RKO (cell line): ENCODE data around the gene SMARCA4.
A peak's percentile ranks its signal among the peaks of the same experiment; 100 is the strongest.

Experiments used
- DNase-seq: peaks from one replicate; pipeline ENCODE4 v3.0.0-alpha.2; 2016; ENCODE audit warnings: low spot score

Gene SMARCA4

DNA sequence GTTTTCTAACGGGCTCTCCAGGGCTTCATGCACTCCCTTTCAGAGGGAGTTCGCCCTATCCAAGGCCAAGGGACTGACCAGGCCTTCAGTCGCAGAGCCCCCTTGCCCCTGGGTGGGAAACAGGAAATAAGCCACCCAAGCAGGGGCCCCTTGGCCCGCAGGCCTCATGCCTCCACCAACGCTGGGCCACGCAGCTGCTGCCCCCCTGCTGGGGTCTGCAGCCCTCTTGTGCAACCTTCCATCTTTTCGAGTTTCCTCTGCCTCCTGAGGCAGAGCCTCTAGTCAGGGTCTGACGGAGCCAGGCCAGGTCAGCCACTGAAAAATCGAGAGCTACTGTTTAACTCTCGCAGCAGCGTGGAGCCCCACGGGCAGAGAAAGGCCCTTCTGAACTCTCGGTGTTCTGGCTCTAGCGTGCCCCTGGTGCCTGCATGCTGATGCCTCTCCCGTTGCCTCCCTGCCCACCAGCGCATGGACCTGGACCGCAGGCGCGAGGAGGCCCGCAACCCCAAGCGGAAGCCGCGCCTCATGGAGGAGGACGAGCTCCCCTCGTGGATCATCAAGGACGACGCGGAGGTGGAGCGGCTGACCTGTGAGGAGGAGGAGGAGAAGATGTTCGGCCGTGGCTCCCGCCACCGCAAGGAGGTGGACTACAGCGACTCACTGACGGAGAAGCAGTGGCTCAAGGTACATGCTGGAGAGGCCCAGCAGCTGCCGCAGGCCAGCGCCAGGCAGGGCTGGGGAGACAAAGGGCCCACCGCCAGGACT is 73.8 kb downstream of the SMARCA4 start:
- no peak for DNase-seq

DNA sequence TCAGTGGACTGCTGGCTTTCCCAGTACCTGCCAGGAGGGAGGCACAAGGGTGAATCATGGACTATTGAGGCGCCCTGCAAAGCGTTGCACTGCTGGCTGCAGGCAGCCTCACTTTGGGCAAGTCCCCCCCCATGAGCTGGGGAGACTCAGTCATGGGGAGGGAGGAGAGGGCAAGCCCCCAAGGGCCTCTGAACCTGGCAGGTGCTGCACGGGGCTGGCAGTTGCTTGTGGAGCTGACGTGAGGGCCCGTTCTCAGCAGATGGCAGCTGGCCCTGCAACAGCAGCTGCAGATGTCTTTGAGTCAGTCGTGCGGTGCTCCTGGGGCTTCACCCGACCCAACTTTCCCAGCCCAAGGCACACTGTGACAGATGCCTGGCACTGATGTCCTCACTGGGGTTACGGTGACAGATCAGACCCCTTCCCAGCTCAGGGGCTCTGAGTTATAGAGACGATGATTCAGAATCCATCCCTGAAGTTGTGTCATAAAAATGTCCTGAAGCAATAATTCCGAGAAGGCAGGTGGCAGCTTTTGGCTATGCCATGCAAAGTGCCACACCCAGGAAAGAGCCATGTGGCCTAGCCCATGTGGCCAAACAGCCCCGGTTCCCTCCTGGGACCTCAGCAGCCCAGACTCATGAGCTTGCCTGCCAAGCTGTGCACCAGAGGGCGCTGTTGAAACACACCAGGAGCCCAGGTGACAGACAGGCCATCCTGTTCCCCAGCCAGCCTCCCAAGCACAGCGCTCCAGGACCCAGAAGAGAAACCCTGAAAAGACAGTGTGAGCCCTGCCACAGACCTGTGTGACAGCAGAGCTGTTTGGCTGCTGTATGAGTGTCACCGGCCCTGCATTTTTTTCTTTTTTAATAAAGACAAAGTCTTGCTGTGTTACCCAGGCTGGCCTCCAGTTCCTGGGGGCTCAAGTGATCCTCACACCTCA is 74.9 kb downstream of the SMARCA4 start:
- DNase-seq, result peak; percentile 80

DNA sequence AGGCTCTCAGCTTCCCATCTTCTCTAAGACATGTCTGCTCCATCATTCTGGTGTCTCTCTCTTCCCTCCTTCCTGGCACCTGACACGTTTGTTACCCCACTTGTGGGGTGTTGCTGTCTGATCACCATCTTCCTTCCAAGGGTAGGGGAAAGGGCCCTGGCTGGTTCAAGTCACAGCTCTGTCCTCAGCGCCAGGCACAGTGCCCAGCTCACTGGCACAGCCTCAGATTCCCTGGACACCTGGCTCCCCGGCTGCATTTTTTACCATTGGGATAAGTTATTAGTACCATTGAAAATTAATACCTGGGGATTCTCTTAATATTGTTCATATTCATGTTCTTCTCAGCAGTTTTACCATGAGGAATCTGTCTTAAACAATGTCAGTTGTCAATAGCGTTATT is 77.7 kb downstream of the SMARCA4 start:
- no peak for DNase-seq

DNA sequence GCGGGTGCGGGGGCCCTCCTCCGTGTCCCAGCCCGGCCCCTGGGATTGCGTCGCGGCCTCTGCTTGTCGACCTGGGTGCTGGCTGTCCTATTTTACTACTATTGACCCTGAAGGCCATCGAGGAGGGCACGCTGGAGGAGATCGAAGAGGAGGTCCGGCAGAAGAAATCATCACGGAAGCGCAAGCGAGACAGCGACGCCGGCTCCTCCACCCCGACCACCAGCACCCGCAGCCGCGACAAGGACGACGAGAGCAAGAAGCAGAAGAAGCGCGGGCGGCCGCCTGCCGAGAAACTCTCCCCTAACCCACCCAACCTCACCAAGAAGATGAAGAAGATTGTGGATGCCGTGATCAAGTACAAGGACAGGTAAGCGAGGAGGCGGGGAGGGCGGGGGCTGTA is 80.4 kb downstream of the SMARCA4 start:
- no peak for DNase-seq

DNA sequence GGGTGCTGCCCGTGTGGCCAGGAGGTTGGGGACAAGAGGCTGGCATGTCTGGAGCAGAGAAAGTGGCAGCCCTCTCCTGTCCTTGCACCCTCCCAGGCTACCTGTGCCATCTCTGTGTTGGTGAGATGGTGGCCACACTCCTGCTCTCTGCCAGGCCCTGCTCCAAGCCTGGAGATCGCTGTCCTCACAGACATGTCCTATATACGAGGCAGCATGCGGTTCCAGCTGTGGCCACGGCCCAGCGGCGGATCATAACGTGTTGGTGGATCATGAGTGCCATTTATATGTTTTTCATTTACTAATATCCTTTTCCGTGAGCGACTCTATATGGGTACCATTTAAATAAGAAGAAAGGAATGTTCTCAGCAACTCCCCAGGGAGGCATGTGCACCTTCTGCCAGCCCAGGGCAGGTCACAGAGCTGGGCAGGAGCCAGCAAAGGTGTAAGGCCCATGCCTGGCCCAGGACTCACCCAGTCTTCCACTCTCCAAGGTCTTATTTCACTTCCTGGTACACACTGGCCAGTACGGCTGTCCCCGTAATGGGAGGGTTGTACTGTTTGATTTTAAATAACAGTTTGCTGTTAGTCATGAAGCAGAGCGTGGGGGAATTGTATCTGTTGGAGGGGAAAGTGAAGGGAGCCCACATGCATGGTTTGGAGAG is 81.3 kb downstream of the SMARCA4 start:
- no peak for DNase-seq

DNA sequence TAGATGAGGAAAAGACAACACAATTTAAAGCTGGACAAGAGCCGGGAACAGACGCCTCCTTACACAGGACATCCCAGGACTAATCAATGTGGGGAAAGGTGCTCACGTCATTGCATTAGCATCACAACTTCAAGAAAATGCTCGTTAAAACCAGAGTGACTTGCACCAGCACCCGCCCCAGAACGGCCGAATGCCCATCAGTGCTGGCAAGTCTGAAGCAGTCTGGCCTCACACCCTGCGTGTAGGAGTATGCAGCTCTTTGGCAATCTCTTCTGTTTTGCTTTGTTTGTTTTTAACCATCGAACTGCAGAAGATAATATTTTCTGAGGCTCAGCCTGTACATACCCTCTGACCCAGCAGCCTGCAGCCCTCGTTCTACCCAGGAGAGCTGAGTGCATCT is 83.6 kb downstream of the SMARCA4 start:
- no peak for DNase-seq

DNA sequence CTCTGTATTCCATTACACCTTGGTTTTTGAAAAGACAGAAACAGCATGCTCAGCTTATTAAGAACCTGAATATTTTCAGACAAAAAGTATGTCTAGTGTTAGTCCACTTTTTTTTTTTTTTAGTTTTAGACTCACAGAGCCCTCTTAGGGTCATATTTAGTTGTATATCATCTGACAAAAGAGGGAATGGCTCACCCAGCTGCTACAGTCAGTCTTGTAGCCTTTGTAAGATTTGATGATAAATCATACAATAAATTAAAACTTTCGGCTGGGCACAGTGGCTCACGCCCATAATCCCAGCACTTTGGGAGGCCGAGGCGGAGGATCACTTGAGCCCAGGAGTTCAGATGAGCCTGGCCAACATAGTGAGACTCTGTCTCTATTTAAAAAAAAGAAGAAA is 84.7 kb downstream of the SMARCA4 start:
- DNase-seq, result no peak

DNA sequence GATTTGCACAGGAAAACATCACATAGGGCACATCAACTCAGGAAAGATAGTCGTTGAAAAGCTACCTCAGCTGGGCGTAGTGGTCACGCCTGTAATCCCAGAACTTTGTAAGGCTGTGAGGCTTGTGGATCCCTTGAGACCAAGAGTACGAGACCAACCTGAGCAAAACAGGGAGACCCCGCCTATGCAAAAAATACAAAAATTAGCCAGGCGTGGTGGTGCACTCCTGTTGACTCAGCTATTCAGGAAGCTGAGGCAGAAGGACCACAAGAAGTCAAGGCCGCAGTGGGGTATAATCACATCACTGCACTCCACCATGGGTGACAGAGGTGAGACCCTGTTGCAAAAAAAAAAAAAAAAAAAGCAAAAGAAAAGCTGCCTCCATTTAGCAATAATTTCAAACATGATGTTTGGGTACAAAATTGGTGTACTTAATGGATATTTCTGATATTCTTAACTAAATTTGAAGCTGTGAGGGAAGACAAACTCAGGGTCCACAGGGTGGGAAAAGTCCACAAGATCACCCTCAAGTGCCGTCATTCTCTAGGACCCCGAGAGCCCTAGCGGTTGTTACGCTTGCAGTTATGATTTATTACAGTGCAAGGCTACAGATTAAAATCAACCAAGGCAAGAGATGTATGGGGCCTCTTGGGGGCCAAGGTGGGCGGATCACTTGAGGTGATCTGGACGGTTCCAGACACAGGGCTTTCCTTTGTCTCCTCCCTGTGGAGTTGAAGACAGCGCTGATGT is 86.0 kb downstream of the SMARCA4 start:
- no peak for DNase-seq

DNA sequence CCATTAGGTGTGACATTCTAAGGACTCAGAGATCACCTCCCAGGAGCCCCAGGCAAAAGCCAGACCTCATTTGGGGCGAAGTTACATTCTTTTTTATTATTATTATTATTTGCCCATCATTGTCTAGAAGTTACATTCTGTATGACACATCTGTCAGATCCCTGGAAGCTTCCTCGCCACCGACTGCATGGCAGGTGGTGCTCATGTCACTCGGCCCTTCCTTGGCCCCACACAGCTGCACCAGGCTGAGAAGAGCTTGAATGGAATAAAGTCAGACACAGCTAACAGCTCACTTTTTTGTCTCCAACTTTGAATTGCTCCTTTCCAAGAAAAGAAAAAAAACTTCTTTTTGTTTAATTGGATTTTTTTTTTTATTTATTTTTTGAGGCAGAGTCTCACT is 87.0 kb downstream of the SMARCA4 start:
- no peak for DNase-seq

DNA sequence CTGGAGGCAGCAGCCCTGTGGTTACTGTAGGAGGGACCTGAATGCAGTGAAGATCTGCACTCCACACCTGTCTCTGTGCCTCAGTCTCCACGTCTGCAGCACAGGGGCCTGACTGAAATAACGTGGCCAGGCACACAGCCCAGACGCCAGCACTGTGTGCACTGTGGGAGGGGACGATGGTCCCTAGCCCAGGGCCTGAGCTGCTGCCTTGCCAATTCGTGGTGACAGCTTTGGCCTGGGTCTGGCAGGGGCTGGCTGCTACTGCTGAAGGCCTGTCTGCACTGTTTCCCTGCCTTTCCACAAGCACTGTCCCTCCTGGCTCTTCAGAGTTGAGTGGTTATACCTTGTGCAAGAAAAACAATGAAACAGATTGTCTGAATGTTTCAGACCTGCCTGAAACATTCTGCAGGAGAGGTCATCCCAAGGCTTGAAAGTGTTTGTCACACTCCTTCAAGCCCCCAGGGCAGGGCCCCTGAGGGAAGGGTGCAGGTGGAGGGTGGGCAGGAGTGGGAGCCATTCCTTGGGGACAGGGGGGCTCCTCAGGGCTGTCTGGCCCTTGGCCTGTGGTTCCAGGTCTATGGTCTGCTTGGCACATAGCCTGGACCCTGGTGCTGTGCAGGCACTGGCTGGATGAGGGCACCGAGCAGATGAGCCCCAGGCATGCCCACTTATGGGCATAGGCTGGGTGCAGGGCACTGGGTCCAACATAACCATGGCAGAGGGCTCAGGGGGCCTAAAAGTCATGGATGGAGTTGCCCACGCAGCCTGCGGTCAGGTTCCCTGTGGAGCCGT is 89.7 kb downstream of the SMARCA4 start:
- no peak for DNase-seq

DNA sequence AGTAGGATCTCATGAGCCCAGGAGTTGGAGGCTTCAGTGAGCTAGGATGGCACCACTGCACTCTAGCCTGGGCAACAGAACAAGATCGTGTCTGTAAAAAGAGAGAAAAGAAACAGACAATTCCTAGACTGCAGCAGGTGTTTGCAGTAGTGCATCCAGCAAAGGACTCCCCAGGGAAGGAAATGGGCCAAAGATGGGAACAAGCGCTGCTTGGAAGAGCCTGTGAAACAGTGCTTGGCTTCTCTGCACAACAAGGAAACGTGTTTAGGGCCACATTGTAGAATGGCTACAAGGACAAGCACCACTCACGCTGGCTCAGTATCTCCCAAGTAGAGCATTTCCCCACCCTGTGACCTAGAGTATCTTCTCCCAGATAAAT is 93.0 kb downstream of the SMARCA4 start:
- DNase-seq, result no peak

DNA sequence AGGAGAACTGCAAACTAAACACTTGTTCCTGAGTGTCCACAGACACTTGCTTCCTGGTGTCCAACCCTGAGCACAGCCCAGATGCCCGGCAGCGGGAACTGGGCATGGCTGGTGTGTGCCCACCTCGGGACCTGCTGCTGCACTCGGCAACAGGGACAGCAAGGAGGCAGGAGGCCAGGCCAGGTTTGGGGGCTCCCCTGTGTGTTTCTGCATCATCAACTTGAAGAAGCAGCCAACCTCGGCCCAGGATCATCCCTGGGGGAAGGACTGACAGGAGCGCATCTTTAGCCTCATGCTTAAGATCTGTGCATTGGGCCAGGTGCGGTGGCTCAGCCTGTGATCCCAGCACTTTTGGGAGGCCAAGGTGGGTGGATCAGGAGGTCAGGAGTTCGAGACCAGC is 93.4 kb downstream of the SMARCA4 start:
- no peak for DNase-seq

DNA sequence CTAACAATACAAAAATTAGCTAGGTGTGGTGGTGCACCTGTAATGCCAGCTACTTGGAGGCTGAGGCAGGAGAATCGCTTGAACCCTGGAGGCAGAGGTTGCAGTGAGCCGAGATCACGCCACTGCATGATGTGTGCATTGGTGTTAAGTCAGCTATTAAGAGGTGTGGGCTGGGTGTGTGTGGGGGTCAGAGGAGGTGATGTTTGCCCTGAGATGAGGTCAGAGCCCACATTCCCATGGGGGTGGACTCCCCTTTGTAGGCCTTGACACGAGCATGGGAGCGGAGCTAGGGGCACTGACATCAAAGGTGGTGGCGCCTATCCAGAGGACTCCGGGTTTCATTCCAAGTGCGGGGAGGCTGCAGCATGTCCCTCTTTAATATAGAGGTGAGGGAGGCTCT is 93.8 kb downstream of the SMARCA4 start:
- DNase-seq, result no peak

DNA sequence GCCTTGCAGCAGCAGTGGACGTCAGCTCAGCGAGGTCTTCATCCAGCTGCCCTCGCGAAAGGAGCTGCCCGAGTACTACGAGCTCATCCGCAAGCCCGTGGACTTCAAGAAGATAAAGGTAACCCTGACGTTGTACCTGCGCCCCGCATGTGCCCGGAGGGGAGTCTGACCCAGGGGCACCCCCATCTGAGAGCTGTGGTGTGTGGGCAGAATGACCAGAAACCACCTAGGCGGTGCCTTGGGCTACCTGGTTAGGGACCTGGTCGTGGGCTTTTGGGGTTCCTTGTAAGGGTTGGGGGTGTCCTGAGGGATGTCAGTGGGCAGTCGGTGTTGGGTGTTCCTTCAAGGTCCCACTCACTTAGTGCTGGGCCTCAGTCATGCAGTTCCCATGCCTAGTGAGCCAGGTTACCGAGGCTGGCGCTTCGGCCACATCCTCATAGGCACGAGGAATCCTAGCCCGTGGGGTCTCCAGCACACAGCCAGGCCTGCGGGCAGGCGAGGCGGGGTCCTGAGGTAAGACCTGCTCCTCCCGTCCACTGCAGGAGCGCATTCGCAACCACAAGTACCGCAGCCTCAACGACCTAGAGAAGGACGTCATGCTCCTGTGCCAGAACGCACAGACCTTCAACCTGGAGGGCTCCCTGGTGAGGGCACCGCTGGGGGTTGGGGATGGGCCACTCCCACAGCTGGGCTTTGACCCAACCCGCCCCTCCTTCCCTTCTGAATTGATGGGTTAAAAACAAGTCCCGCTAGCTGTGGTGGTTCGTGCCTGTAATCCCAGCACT is 97.6 kb downstream of the SMARCA4 start:
- DNase-seq, result no peak

DNA sequence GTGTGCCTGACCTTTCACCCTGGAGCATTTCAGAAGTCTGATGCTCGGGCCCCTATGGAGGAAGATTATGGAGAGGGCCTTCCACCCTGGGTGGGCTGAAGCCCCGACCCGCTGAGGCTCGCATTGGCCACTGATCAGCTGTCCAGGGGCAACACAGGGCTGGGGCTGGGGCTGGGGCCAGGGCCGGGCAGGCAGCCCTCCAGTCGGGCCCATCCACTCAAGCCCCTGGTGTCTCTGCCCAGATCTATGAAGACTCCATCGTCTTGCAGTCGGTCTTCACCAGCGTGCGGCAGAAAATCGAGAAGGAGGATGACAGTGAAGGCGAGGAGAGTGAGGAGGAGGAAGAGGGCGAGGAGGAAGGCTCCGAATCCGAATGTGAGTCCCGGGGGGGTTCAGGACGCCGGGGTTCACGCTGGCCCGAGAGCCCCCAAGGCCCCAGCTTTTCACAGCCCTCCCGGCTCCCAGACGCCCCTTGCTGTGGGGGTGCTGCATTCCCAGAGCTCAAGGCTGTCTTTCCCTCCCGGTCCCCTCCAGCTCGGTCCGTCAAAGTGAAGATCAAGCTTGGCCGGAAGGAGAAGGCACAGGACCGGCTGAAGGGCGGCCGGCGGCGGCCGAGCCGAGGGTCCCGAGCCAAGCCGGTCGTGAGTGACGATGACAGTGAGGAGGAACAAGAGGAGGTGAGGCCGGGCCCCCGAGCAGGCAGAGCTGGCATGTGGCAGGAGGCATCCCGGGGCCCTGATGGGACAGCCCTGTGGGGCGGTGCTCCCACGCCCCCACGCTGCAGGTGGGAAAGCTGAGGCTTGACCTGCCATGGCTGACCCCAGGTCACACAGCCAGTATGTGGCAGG is 98.9 kb downstream of the SMARCA4 start:
- DNase-seq, result no peak

DNA sequence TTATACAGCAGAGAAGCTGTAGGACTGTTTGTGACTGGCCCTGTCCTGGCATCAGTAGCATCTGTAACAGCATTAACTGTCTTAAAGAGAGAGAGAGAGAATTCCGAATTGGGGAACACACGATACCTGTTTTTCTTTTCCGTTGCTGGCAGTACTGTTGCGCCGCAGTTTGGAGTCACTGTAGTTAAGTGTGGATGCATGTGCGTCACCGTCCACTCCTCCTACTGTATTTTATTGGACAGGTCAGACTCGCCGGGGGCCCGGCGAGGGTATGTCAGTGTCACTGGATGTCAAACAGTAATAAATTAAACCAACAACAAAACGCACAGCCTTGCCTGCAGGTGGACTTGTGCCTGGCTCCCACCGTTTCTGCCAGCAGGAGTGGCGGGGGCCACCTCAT is 101.1 kb downstream of the SMARCA4 start:
- no peak for DNase-seq

DNA sequence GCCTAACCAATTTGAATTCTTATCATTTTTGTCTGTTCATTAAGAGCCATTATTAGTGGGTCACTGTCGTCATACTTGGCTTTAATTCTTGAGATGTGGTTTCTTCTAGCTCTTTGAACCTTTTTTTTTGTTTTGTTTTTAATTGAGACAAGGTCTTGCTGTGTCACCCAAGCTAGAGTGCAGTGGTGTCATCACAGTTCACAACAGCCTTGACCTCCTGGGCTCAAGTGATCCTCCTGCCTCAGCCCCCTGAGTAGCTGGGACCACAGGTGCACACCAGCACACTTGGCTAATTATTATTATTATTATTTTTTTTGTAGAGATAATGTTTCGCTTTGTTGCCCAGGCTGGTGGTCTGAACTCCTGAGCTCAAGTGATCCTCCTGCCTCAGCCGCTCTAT is 102.6 kb downstream of the SMARCA4 start:
- DNase-seq, result no peak

DNA sequence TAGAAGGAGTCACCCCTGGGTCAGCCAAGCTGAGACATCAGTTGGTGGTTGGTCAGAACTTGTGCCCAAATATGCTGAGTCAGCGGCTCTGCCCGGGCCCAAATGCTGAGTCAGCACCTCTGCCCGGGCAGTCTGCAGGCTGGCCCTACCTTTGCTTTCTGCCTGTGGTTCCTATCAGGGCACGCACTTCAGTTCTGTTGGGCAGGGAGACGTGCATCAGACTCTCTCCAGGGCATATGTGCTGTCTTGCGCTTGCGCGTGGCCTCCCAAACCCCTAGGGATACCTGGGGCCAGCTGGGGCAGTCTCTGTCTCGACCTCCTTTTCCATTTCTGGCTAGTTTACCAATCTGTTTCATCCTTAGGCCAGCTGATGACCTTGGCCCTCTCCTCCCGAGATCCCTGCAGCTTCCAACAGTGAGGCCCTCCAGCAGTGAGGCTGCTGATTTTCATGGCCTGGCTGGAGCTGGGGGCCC is 104.0 kb downstream of the SMARCA4 start:
- peak; percentile 45 for DNase-seq

DNA sequence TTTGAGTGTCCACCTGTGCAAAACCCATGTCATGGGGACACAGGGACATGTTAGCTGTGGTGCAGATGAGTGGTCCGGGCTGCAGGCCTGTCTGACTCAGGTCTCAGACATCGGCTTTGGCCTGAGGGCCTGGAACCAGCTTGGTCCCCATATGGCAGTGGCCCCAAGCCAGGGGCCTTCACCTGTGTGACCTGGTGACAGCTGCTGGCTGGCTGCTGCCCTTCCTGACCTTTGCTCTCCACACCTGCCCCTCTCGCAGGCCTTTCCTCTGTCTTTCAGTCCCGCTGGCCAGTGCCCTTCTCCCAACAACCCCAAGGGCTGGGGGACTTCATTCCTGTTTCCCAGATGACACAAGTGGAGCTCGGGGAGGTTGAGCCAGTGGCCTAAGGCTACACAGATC is 105.5 kb downstream of the SMARCA4 start:
- no peak for DNase-seq
